ENCODE data around the gene SECISBP2L. TPM values are rescaled to one million over a fixed set of nuclear protein-coding genes. Genes with fewer than 3 reads are reported as not detected.

Gene SECISBP2L
- total and polyA plus RNA-seq, 2 of the 4 experiments (the other 2 are of a cell fraction): 13.1 to 34.1 TPM

DNA sequence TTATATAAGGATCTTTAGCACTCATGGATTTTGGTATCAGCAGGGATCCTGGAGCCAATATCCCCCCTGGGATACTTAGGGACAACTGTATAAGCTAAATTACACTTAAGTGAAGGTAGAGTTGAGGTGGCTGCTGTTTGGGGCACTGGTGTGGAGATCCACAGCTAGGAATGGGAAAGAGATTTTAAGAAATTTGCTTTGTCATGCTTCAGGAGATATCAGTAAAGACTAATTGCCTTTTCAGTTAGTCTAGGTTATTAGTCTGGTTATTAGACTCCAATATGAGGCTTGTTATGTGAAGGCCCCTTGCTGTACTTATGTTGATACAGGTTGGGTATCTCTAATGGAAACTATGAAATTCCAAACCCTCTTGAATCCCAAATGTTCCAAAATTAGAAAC lies 1.2 kb upstream of the SECISBP2L start:
- Histone ChIP-seq H4K20me1 (ENCODE audit: insufficient read depth, low read length) (peaks cover 5% of the 10 kb centered on the region; the same call in 1 of the 2 replicates), H3K56ac (ENCODE audit: extremely low read depth, insufficient read depth, low read length) (no peak overlapping the region), H3K18ac (ENCODE audit: low read depth, low read length) (no peak overlapping the region), H3K36me3 (ENCODE audit: control insufficient read depth, insufficient read depth, low read length) (peaks cover under 1% of the 10 kb centered on the region), H4K8ac (ENCODE audit: low read depth in 2 of 2, low read length in 2 of 2) (no peak overlapping the region; a peak in 2 of 4 replicates), H3K4me3 (ENCODE audit: insufficient read depth, low read depth, low read length) (no peak overlapping the region), H2BK120ac (ENCODE audit: low read depth, low read length) (no peak overlapping the region), H2AFZ (replicated peaks; ENCODE audit: low read length, poor library complexity) (no peak overlapping the region), H2BK20ac (ENCODE audit: low read depth, low read length) (no peak overlapping the region), H3K27me3 (ENCODE audit: control insufficient read depth, insufficient read depth, low read length) (no peaks in the 10 kb centered on the region), H2AK9ac (replicated peaks; ENCODE audit: low read depth, low read length, poor library complexity) (no peak overlapping the region), H4K5ac (ENCODE audit: low read depth, low read length) (peak overlapping the region; percentile 87; the same call in 1 of the 2 replicates), H2BK5ac (ENCODE audit: low read depth, low read length, poor library complexity, severe bottlenecking) (no peak overlapping the region), H3K79me1 (ENCODE audit: low read depth in 1 of 2, low read length in 2 of 2) (peaks cover 0 to 14% of the 10 kb centered on the region in 2 experiments; a peak in 1 of 4 replicates), H4K91ac (ENCODE audit: insufficient read depth, low read depth, low read length) (no peak overlapping the region), H3K27ac (ENCODE audit: insufficient read depth, low read length) (no peak overlapping the region), H2AK5ac (ENCODE audit: low read depth, low read length) (no peak overlapping the region), H3K4me2 (ENCODE audit: low read depth, low read length) (no peak overlapping the region), H3K4me1 (ENCODE audit: control insufficient read depth, insufficient read depth, low read length) (no peaks in the 10 kb centered on the region), H3K4ac (ENCODE audit: low read depth, low read length) (no peak overlapping the region), H3K14ac (replicated peaks; ENCODE audit: low read depth, low read length) (no peak overlapping the region), H3K9ac (ENCODE audit: low read depth, low read length) (no peak overlapping the region), H3K23ac (ENCODE audit: low read depth, low read length) (no peak overlapping the region), H2BK15ac (ENCODE audit: low read depth, low read length) (no peak overlapping the region), H3K9me1 (ENCODE audit: insufficient read depth, low read length) (0 out of 2 replicates have a peak, but pooled peaks cover 4% of the 10 kb centered on the region), H3K9me3 (ENCODE audit: control insufficient read depth, insufficient read depth, low read length) (no peaks in the 10 kb centered on the region)
- in situ Hi-C loops (cut with MboI; ENCODE audit: low sequenced_read_pairs): no loop called here
- intact Hi-C loops (cut with micrococcal nuclease): loop anchor here (5.0 kb wide), 5 partner anchors 35 to 375 kb away; partner anchors contain the start of gene FGF7
- POLR2A ChIA-PET (ENCODE audit: unreplicated experiment): no interaction called here
- dilution Hi-C loops (cut with HindIII; ENCODE audit: low sequenced_read_pairs, unreplicated experiment): no loop called here
- ATAC-seq (ENCODE audit: low read depth) (no peak), DNase-seq (no peak)
- BruUV-seq (replicated peaks): no TSS peak
- CTCF ChIA-PET: interaction anchor here (1.9 kb wide), 1 partner anchor 13 kb away, joined by 4 read pairs; no protein-coding TSS in a partner anchor
- TF ChIP-seq RFX5 (IDR thresholded peaks at IDR 0.05; ENCODE audit: low read depth, low read length): no peak
- TF ChIP-seq NFE2L2 (IDR thresholded peaks at IDR 0.05; ENCODE audit: low read depth, low read length): peak; percentile 42; the same call in 1 of the 2 replicates
